ENCODE data around the gene NAA20.

NAA20 gene

DNA sequence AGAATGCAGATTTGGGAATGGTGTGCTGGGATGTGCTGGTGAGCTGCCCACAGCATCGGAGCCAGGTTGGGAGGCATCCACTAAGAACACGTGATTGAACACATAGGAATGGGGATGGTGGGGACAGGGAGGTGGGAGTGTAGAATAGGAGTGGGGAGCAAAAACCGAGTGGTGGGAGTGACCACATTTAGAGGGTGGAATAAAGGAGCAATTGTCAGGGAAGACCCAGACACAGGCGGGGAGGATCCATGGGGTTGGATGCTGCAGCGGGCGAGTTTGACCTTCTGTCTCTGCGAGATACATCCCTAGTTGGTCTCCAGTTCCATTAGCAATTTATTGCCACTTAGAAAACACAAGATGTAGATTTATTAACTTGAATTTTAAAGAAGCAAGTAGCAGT lies 4.7 kb downstream of the NAA20 start:
- DNase-seq = no peak

DNA sequence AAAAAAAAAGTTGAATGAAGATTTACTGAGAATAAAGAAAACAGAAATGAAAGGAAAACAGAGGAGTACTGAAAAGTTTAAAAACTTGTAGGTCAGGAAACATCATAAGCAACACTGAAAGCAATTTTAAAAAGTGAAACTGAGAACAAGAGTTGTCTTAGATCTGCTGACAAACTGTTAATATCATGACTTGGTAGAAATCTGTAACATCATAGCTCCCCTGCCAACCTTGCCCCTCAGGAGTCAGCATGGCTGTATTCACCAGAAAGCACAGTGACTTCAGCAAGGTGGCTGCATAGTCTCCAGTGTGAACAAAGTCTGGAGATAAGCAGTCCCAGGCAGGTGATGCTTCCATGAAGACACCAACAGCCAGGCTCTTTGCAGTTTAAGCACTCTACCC lies 5.3 kb downstream of the NAA20 start:
- DNase-seq = no peak

DNA sequence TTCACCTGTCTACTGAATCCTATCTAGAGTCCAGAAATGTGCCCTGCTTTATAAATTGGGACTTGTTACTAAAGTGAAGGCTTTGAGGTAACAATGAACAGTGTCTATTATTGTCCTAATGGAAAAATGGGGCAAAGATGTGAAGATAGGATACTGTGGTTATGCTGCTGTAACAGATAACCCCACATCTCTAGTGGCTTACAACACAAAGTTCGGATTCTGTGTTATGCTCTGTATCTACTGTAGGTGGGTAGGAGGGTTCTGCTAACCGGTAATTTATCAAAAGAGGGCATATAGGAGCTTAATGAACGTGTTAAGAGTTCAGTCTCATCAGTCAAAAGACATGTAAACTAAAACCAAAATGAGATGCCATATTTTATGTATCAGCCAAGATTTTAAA lies 6.2 kb downstream of the NAA20 start:
- no peak for DNase-seq

DNA sequence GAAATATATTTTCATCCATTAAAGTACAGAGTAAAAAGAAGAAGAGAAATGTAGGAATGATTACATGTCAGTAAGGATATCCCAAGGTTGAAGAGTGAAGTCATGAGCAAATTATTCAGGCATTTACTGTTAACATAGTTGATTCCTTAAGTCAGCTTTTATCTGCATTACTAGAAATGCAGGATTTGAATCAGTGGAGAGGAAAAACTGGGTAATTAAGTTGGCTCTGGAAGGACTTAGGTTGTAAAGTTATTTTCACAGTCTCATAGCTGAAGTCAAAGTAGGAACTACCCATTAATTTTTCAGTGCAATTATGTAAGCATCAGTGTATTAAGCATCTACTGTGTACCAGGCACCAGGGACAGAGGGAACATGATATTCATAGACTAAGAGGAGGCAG lies 7.8 kb downstream of the NAA20 start:
- DNase-seq = no peak

DNA sequence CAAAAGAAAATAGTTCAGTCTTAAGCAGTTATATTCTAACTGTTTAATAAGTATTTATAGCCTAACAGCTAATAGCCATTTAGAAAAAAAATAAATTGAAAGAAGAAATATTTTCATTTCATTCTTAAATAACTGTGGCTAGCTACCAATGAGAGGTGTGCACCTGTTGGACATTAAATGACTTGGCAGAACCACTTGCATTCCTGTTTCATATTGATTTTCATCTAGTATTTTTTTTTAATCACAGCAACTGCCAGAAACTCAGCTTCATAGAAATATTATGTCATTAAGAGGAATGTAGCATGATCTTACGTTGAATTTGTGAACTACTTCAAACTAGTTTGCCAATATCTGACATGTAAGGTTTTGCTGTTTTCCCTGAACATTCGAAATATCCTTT lies 10.1 kb downstream of the NAA20 start:
- DNase-seq = no peak

DNA sequence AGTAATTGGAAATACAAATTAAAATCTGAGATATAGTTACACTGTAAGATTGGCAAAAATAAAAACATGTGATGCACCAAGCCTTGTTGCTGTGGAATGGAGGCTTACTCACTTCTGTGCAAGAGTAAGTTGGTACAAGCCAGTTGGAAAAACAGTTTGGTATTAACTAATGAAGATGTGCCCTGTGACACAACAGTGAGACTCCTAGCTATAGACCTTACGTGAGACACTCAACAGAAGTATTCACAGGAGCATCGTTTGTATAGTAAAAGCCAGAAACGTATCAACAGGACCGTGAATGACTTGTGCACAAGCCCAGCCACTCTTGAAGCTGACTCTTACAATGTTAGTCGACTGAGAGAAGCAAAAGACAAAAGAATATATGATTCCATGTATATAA lies 14.6 kb downstream of the NAA20 start:
- no peak for DNase-seq

DNA sequence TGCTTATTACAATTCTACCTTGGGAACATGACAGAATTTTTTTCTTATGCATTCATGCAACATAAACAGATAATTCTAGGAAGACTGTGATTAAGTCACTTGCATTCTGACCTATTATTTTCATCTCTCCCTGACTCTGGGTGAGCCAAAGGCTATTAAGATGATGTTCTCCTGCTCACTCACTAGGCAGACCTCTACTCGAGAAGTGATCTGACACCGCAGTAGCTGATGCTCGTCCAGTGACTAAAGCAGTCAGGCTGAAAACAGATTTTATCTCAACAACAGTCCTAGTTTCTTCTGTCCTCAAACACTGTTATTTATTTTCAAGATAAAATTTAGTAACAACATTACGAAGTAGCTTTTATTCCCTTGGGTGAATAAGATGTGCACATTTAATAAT lies 17.3 kb downstream of the NAA20 start:
- DNase-seq = no peak

DNA sequence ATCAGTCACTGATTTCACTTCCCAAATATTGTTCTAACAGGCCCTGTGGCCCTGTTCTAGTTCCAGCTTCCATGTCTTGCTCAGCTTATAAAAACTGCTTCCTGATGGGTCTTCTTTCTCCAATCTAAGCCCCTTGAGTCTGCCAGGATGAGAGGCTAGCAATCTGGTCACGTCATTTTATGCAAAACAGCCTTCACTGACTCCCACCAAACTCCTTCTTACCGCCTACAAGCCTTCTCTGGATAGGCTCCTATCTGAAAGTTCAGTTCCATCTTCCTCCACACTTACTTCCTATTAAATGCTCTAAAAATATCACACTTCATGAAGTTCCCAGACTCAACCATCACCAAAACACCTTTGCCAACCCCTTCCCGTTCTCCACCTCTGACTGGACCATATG lies 19.6 kb downstream of the NAA20 start:
- no peak for DNase-seq

DNA sequence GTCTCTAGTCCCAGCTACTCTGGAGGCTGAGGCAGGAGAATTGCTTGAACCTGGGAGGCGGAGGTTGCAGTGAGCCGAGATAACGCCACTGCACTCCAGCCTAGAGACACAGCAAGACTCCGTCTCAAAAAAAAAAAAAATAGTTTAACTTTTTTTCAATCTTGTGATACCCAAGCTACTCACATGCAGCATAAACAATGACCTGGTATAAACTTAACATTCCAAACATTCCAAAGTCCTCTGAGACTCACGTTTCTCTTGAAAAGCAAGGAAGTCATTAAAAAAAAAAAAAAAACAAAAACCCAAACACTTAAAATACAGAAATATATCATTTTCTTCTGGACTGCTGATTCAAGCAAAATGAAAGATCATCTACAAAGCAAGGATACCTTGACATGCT lies 20.8 kb downstream of the NAA20 start:
- no peak for DNase-seq

DNA sequence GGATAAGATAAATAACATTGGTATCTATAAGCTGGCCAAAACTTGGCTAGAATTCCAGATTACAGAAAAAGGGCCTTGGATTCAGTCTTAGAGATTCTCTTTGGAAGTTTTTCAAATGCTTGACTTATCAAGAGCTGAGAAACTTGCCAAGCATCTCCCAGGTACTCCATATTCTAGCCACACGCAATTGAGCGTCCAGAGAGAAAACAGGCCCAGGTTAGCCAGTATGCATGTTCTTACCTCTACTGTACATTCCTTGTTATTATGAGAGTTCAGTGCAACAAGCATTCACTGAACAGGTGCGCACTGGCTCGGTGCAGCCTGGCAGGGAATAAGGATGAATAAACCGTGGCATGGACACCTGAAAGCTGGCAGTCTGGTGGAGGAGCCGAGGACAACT lies 21.4 kb downstream of the NAA20 start:
- no peak for DNase-seq

DNA sequence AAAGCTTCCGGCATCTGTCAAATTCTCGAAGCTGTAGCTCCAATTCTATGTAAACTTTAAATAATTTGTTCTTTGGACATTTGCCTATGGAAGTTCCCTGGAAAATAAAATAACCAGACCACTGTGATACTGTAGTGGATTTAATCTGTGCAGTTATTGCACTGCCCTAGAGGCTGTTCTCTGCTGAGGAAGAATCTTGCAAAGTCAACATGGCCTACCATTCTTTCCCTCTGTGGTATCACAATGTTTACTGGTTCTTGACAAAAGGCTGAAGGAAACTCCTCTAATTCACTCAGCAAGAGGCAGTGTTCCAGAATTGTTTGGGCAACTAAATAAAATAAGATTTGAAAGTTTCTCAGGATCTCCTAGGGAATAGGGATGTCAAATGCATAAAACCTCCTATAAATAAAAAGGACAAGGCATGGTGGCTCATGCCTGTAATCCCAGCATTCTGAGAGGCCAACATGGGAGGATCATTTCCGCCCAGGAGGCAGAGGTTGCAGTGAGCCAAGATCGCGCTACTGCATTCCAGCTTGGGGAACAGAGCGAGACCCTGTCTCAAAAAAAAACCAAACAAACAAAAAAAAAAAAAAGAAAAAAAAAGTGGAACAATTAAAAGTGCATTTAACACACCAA lies 22.7 kb downstream of the NAA20 start:
- no peak for DNase-seq

DNA sequence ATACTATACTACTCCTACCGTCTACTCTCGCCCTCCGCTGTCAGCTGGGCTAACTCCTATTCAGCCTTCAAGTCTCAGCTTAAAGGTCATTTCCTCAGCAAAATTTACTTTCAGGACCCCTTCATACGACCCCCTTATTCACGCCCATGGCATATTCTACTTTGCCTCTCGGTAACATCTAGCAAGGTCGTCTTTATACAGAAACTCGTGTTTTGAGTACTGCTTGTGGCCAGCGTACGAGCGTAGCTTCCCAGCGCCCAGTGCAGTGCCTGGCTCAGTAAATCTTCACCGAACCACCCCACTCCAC lies 34.6 kb downstream of the NAA20 start:
- no peak for DNase-seq

DNA sequence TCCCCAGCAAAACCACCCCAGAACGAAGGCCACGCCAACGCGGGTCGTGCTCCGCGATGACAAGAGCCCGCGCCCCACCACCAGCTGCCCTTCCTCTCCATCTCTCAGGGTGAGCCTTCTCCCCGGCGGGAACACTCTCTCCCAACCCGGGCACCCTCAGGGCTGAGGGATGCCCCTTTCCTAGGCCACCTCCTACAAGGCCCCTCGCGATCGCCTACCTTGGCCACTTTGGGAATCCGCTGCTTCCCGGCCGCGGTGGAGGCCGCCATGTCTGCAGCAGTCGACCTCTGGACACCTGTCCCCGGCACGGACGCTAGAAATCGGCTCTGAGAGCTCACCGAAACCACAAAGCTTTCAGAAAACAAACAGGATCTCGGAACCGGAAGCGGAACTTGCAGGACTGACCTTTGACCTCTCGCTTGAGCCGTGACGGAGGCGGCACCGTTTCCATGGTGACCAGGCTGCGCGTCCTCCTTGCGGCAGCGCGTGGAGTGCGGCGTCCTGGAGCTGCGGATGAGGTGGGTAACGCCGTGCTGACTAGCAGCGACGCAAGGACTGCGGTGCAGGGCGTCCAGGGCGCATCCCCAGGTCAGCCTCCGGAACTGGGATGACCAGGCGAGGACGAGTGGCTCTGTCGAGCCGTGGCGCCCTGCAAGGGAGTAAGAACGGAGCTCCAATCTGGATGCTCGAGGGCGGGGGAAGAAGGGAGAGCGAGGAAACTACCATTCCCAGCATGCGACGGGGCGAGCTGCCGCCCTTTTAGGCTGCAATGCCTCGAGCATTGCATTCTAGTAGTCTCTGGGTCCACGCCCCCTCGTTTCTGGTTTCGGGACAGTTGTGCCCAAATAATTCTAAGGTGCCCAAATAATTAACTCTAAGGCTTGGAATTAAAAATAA lies 35.2 kb downstream of the NAA20 start, which contains the start of the genes CFAP61 and CRNKL1:
Gene CFAP61 (plus strand): TSS at position 459 of the 897 bp plus-strand sequence. CDS start 4,122 bp downstream, outside the sequence.
Gene CRNKL1 (minus strand): TSS at position 393 of the 897 bp plus-strand sequence. CDS start 124 bp downstream, at position 269.
- DNase-seq = peak; percentile 95

DNA sequence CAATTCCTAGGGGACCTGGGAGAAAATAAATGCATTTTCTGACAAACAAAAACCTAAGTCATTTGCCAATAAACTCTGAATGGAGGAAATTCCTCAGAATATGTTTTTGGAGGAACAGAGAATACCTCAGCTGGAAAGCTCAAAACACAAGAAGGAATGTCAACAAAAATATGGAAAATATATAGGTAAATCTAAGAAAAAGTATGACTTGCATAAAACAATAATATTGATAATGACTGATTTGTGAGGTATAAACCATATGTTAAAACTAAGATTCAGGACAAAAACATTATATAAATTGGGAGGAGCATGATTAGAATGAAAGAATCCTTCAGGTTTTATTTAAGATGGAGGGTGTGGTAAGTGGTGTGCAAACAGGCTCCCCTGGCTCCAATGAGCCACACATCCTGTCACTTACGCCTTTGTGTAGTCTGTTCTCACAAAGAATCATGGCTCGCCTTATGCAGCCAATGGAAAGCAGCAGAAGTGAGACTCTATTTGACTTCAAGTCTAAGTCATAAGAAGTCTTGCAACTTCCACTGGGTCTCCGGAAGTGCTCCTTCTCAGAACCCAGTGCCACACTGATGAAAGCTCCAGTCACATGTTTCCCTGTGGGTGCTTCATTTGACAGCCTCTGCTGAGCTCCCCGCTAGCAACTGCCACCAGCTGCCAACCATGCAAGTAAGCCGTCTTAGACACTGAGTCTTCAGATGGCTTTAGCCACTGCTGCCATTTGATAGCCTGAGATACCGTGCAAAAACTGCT lies 43.3 kb downstream of the NAA20 start:
- no peak for DNase-seq

DNA sequence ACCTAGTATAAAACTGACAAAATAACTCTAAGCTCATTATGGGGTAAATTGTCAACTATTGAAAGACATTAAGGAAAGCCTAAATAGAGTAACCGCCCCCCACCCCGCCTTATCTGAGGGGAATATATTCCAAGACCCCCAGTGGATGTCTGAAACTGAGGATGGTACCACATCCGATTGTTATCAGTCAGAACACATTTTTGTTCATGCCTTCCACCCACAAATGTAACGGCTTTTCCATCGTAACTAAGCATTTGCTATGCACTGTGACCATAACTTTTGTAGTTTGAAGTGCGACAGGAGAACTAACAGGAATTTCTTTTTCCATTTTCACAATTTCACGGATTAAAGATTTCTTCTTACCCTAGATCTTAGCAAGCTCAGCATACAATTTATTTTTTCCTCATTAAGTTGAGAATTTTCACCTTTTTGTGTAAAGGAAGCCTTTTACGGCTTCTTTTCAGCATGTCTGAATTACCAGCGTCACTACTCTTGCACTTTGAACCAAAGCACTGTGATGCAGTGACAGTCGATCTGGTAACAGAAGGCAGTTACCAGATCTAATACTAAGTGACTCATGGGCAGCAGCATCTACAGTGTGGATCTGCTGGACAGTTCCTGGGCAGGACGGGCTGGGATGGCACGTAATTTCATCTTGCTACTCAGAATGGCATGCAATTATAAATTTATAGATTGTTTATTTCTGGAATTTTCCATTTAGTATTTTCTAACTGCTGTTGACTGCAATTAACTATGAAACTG lies 47.0 kb downstream of the NAA20 start:
- DNase-seq = no peak

DNA sequence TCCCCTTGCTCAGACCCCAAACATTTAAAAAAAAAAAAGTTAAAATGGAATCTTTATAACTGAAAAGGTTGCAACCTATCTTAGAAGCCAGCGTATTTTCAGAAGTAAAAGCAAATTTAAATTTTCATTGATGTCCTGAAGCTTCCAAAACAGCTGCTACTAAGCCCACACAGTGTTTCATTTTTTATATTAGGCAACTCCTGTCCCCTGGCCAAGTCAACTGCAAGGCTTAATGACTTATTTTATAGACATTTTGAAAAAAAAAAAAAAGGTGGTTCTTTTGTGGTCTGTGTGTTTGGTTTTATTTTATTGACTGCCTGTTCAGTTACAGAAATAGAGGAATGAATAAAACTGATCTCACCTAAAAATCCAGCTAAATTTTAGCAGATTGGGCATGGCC lies 48.2 kb downstream of the NAA20 start:
- DNase-seq = no peak

DNA sequence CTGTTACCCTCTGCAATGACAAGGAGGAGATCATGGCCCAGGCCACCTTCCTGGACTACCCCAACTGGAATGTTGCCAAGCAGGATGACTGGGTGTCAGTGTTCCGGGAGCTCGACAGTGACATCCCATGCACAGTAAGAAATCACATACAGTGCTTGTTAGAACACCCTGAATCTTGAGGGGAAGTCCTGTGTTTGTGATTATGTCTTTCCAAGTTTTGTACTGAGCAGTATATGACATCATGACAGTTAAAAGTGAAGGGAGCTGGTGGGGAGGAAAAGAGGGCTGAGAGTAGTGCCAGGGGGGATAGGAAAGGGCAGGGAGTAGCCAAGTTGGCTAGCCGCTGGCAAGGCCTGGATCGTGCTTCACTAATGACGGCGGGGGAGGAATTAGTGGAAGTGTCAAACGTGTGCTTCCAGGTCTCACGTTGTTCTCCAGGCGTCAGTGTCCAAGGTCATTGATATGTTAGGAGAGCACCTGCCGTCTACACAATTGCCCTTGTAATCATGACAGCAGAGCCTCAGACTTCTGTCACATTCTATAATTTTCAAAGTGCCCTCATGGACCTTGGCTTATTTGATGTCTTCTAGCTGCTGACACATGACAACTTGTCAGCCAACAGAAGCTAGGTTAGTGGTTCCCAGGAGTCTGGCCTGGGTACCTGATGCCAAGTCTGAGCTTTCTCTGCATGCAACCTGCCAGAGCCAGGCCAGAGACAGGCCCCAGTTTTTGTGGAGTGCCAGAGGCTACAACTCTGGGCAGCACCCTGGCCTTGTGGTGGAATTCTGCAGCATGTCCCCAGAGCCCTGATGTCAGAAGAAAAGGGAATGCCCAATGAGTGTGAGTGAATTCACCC lies 53.9 kb downstream of the NAA20 start:
- DNase-seq = no peak

DNA sequence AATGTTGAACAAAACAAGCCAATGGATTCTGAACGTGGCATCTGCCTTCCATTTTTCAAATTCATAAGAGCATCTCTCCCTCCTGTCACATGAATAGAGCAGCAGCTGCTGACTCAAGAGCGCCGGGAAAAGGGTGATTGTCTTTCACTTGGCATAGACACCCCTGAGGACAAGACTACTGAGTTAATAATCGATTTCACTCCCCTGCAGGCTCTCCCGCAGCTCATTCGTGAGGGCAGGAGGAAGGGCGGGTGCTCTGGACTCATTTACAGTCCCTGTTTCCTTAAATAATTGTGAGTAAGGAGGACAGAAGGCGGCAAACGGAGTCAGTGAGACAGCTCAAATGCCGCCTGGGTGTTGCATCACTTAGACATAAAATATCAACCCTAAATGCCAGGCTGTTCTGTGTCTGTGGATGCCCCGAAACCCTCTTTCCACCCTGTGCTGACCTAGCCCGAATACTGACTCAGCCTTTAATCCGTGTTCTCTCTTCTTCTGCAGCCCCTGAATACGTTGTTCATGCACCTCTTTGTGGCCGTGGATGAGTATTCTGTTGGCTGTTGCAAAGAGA lies 56.7 kb downstream of the NAA20 start:
- DNase-seq = no peak

DNA sequence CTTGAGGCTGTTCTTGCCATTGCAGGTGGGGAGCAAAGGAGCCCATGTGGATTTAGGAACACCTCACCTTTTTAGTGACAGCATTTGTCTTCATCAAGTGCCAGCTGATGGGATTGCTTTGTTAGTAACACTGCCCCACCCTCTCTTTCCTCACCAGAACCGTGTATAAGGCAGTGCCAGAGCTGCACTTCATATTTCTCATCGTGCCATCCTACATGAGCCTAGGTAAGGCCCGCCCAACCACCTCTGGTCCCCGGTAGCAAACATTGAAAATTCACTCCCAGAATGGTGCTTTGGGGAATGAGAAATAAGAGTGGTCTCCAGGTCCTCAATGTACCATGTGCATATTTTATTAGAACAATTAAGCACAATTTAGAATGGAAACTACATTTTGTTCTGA lies 57.9 kb downstream of the NAA20 start:
- no peak for DNase-seq

DNA sequence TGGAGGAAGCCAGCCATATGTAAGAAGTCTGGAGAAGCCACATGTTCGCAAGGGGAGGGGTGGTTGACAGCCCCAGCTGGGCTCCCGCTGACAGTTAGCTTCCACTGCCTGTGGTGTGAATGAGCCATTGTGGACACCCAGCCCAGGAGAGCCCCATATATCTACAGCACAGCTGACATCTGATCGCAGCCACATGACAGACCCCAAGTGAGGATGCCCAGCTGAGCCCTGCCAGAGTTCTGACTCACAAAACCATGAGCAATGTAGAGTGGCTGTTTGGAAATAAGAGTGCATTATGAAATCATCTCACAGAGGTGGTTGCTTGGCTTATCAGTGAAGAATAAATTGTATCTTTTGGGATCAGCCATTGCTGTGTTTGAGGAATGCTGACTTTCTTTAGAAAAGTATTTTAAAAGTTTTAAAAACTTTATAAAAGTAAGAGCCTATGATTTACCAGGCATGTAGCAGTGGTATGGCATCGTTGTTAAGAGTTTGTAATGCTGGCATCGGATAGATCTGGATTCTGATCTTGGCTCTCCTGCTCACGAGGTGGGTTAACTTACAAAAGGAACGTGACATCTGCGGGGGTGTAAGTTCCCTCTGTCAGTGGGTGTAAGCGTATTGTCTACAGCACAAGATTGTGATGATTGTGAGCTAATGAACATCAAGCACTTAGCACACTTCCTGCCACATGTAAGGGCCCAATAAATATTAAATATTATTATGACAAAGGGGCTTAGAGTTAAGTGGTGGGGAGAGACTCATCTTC lies 59.3 kb downstream of the NAA20 start:
- DNase-seq = no peak

DNA sequence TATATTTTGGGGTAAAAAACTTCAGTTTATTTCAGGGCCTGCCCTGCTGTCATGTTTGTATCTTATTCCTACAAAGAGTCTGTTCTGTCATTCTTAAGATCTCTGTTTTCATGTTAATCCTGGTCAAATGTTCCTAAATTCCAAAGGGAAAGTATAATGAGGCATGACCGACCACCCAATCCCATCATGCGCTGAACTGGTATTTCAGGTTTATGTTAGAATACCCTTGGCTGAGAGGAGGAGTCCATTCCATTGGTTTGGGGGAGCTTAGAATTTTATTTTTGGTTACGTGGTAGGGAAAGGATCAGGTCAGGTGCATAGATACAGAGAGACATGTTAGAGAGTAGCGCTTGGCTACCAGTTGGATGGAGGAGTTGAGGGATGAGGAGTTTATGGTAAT lies 60.9 kb downstream of the NAA20 start:
- no peak for DNase-seq

All from stimulated activated naive CD4-positive, alpha-beta T cell treated with Interleukin-2 at 50 U/mL for 16 hours (primary cell).